Naive thymus-derived CD8-positive, alpha-beta T cell (primary cell): Measurements from ENCODE around the gene EBF4. TPM values are rescaled to one million over a fixed set of nuclear protein-coding genes. Genes with fewer than 3 reads are reported as not detected.
"Not testable (repeated sequence)": the region's sequence is repeated elsewhere in the genome, so short reads cannot be mapped to it uniquely, and the experiment has no call there.

Source experiments
- ATAC-seq, 2 donors: fragments of 150-1000 bp; cut with Tn5 transposase in 1 of 2; sonication (Bioruptor Pico), chemical (Tn5 transposase) in 1 of 2; 1 replicate in 1 of 2; 2 replicates in 1 of 2; pipeline ENCODE4 v1.10.0; 2021; ENCODE audit warnings: mild to moderate bottlenecking in 2 of 2, moderate library complexity in 2 of 2
- POLR2A ChIA-PET: fragments of 350-600 bp; sonication (Branson Sonifier 250); formaldehyde crosslinking; loops from one replicate; lab custom pipeline; 2021; ENCODE audit warnings: antibody characterized with exemption; lab: Charles Lee
- DNase-seq, 10 donors: peaks; one replicate each; pipeline versions ENCODE4 v3.0.0 to v3.0.0-alpha.2; 2020 to 2022
- H3K27ac Mint-ChIP-seq, 10 donors: one replicate each; pipeline ENCODE4 v1.8.0; 2020 to 2022; ENCODE audit warnings: mild to moderate bottlenecking in 10 of 10, mixed read lengths in 10 of 10, moderate library complexity in 4 of 10, inconsistent platforms in 1 of 10
- H3K27me3 Mint-ChIP-seq, 5 donors: one replicate each; pipeline ENCODE4 v1.8.0; 2021 to 2022; ENCODE audit warnings: mixed read lengths in 5 of 5
- H3K36me3 Mint-ChIP-seq, 3 donors: one replicate each; pipeline ENCODE4 v1.8.0; 2020 to 2022; ENCODE audit warnings: mixed read lengths in 3 of 3, mild to moderate bottlenecking in 2 of 3, inconsistent platforms in 1 of 3
- H3K4me1 Mint-ChIP-seq, 4 donors: one replicate each; pipeline ENCODE4 v1.8.0; 2021 to 2022; ENCODE audit warnings: mixed read lengths in 4 of 4
- H3K4me3 Mint-ChIP-seq, 10 donors: one replicate each; pipeline ENCODE4 v1.8.0; 2020 to 2022; ENCODE audit warnings: mild to moderate bottlenecking in 10 of 10, mixed read lengths in 10 of 10, moderate library complexity in 6 of 10, inconsistent platforms in 1 of 10
- H3K9me3 Mint-ChIP-seq, 9 donors: one replicate each; pipeline ENCODE4 v1.8.0; 2020 to 2022; ENCODE audit warnings: mixed read lengths in 9 of 9, mild to moderate bottlenecking in 3 of 9, inconsistent platforms in 1 of 9, moderate library complexity in 1 of 9
- polyA plus RNA-seq, 3 donors: library from polyadenylated mRNA; unstranded; fragments of 300-500 nt; fragmentation: Illumina TruSeq; gene quantifications; one replicate each; pipeline ENCODE4 v1.2.3, GENCODE V29; 2021
- total RNA-seq, 8 experiments: library from RNA in 2 of 8; stranded (reverse) in 2 of 8; gene quantifications; one replicate each; pipeline ENCODE4 v1.2.3 and lab custom pipeline; 2021 to 2026

EBF4 gene
- total and polyA plus RNA-seq, 5 experiments from 2014 or later, result 0.37 to 14.9 (median 2.2) TPM

DNA sequence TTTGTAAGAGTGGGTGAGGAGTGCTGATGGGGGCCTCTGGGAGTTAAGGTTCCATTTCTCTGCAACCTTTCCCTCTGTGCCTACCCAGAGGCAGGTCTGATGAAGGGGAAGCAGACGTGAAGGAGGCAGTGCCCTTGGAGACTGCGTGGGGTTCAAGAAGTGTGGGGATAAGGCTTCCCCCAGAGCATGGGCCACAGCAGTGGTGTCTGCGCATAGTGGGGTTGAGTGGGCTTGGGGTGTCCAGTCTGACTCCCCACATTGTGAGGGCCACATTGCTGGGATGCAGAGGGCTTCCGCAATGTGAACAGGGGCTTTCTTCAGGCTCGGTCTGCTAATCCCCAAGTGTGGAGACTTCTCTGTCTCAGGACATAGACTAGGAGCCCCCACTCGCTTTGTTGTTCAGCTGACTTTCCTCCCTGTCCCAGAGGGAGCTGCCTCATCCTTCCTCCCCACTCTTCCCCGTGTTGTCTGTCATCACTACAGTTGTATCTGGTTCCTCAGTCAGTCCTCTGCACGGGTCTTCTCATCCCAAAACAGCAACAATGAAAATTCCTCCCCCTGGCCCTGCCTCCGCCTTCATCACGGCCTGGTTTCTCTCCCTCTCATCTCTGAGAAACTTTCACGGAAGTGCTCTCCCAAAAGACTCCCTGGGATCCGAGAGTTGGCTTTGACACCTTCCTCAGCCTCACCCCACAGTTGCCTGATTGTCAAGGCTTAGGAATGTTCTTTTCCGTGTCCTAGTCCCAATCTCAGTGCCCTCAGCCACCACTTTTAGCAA is 2.8 kb downstream of the EBF4 start:
- DNase-seq (no peak), ATAC-seq (no peak)
- Mint-ChIP-seq H3K36me3 (no peaks in the 10 kb centered on the region), H3K4me3 (peak overlapping the region in 9 of 10 donors; percentile 1 to 70 (median 46)), H3K9me3 (no peaks in the 10 kb centered on the region), H3K27ac (peak overlapping the region in 3 of 10 donors; percentile 44 to 81 (median 69)), H3K4me1 (peaks cover 13 to 19% (median 17%) of the 10 kb centered on the region in 4 donors), H3K27me3 (peaks cover 7 to 34% (median 30%) of the 10 kb centered on the region in 5 donors)
- POLR2A ChIA-PET, result interaction anchor here (0.8 to 4.3 kb wide), 2 partner anchors 46 to 144 kb away, joined by 3 to 21 read pairs; no protein-coding TSS in a partner anchor

DNA sequence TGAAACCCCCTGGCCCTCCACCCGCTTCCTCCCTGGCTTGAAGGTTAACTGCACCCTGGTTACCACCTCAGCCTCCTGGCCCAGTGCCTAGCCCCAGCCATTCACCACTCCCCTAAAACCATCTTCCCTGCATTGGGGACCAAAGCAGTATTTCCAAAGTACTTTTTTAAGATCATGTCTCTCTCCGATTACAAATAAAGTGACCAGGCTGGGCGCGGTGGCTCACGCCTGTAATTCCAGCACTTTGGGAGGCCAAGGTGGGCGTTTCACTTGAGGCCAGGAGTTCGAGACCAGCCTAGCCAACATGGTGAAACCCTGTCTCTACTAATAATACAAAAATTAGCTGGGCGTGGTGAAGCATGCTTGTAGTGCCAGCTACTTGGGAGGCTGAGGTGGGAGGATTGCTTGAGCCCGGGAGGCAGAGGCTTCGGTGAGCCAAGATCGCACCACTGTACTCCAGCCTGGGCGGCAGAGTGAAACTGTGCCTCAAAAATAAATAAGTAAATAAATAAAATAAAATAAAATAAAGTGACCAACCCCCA is 3.5 kb downstream of the EBF4 start:
- DNase-seq, H3K27ac Mint-ChIP-seq, ATAC-seq, H3K9me3 Mint-ChIP-seq, POLR2A ChIA-PET, H3K36me3 Mint-ChIP-seq: not testable (repeated sequence)
- Mint-ChIP-seq H3K27me3 (peaks cover 7 to 33% (median 30%) of the 10 kb centered on the region in 5 donors), H3K4me1 (peaks cover 11 to 14% (median 12%) of the 10 kb centered on the region in 4 donors), H3K4me3 (peak overlapping the region in 2 of 10 donors; percentile 29 to 37)

DNA sequence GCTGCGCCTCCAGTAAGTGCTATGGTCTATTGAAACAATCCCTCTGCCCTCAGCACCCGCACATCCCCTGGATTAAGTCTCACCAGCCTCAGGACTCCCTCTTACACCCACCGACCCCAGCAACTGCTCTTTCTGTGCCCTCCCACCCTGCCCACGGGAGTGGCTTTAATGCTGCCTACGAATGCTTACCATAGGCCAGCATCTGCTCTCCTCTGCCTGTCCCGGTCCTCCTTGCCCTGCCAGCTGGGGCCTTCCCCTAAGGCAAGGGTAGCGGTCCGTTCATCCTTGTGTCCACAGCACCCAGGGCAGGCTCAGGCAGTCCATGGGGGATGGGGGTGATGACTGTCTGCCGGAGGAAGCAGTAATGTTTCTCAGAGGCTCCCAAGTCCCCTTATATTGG is 4.1 kb downstream of the EBF4 start:
- Mint-ChIP-seq H3K36me3 (no peaks in the 10 kb centered on the region), H3K9me3 (no peaks in the 10 kb centered on the region), H3K4me3 (no peak overlapping the region), H3K4me1 (peaks cover 6 to 9% (median 6%) of the 10 kb centered on the region in 4 donors), H3K27ac (no peak overlapping the region), H3K27me3 (peaks cover 4 to 33% (median 25%) of the 10 kb centered on the region in 5 donors)
- DNase-seq, result no peak
- ATAC-seq, result no peak
- POLR2A ChIA-PET, result interaction anchor here (0.7 kb wide), 1 partner anchor 12 kb away, joined by 3 read pairs; no protein-coding TSS in a partner anchor

DNA sequence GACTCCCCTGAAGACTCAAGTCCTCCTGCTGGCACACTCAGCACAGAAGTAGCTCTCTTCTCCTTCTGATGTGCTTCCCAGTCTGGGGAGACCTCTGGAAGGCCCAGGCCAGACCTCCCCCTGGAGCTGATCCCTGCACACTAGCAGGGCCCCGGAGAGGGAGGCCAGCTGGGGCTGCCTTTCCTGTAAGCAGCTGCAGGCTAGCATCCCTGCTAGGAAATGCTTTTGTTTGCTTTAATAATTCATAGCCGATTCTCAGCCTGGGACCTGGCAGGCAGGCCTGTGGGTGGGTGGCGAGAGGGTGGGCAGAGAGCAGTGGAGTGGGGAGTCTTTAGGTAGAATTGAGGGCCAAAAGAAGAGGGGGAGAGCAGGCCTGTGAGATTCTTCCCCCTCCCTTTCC is 5.2 kb downstream of the EBF4 start:
- POLR2A ChIA-PET, result interaction anchor here (0.9 kb wide), 1 partner anchor 10 kb away, joined by 3 read pairs; no protein-coding TSS in a partner anchor
- H3K27me3 Mint-ChIP-seq, result peaks cover 2 to 37% (median 19%) of the 10 kb centered on the region in 5 donors
- no peak for ATAC-seq
- H3K9me3 Mint-ChIP-seq, result no peaks in the 10 kb centered on the region
- no peak for DNase-seq
- H3K4me1 Mint-ChIP-seq, result peaks cover 0 to 4% (median 0%) of the 10 kb centered on the region in 4 donors
- no peak overlapping the region for H3K4me3 Mint-ChIP-seq
- H3K27ac Mint-ChIP-seq, result no peak overlapping the region
- H3K36me3 Mint-ChIP-seq, result no peaks in the 10 kb centered on the region

DNA sequence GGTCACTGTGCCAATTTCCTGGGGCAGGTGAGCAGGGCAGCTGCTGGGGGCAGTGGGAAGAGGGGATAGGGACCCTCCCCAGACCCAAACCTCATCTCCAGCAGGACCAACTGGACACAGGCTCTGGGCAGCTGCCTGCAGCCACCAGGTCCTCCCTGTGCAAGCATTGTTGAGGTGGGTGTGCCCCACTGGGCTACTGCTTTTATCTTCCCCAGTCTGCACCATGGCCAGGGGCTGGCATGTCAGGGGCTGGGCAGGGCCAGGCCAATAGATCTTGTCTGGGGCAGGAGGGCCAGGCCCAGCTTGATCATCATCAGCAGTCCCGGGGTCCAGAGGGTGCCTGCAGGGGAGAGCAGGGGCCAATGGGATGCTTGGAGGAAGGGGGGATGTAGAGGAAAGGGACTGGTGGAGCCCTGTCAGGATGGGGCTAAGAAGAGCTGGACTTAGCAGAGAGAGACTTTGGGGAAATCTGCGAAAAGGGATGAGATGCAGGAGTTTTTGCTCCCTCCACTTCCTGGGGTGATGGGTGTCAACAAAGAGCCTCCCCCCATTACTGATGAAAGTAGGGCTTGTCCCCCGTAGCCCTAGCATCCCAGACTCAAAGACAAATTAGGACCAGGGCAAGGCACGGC is 5.7 kb downstream of the EBF4 start:
- POLR2A ChIA-PET, result interaction anchor here (0.9 kb wide), 1 partner anchor 10 kb away, joined by 3 read pairs; no protein-coding TSS in a partner anchor

DNA sequence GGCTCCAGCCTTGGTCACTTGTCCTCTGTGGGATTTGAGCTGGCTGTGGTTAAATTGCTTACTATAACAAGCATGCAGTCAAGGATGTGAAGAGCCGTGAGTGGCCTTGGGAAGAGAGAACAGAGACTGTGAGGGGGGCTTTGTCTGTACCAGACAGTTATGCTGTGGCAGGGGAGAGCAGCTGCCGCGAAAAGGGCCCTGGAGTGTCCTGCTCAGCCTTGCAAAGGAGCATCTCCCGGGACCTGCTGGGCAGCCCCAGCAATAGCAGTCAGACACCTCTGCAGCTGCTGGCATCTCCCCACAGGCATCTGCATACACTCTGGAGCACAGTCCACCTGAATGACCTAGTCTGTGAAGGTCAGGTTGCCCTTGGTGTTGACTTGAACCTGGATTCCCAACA is 6.3 kb downstream of the EBF4 start:
- peak overlapping the region in 2 of 10 donors; percentile 31 to 34 for H3K27ac Mint-ChIP-seq
- POLR2A ChIA-PET, result no interaction called here
- ATAC-seq (no peak), DNase-seq (no peak)
- no peak overlapping the region for H3K4me3 Mint-ChIP-seq
- no peaks in the 10 kb centered on the region for H3K9me3 Mint-ChIP-seq
- H3K27me3 Mint-ChIP-seq, result peaks cover 2 to 36% (median 19%) of the 10 kb centered on the region in 5 donors
- H3K4me1 Mint-ChIP-seq, result peaks cover 0 to 4% (median 0%) of the 10 kb centered on the region in 4 donors
- no peaks in the 10 kb centered on the region for H3K36me3 Mint-ChIP-seq

More for the DNA sequence above, 5.7 kb downstream of the EBF4 start:
- Mint-ChIP-seq H3K9me3 (no peaks in the 10 kb centered on the region), H3K4me1 (peaks cover 0 to 4% (median 0%) of the 10 kb centered on the region in 4 donors), H3K4me3 (no peak overlapping the region), H3K27me3 (peaks cover 2 to 37% (median 19%) of the 10 kb centered on the region in 5 donors), H3K36me3 (no peaks in the 10 kb centered on the region), H3K27ac (peak overlapping the region in 1 of 10 donors; percentile 34)
- DNase-seq, result no peak
- no peak for ATAC-seq

DNA sequence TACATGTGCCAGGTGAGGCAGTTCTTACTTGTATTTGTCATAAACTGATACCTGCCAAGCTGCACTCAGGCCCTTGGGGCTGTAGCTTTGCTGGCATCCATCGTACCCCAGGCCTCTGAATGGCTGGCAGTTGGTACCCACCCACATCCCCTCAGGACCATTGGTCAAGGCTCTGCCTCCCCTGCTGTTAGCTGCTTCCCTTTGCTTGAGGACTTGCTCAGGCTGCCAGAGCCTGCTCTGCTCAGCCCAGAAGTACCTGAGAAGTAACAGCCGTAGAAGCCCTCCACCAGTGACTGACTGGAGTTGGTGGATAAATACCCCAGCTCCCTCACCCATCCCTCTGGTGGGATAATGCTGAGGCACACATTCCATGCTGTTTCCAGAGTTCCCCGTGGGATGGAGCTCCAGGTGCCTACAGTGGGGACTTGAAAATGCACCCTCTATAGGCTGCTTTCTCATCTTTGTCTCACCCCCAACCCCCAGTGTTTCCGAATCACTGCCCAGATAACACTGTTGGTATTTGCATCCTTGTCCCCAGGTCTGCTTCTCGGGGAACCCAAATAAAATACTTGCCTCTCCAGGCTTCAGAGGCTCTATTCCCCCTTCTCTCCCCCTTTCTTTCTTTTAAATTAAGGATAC is 7.3 kb downstream of the EBF4 start:
- POLR2A ChIA-PET, result interaction anchor here (0.6 kb wide), 1 partner anchor 30 kb away, joined by 4 read pairs; no protein-coding TSS in a partner anchor
- Mint-ChIP-seq H3K27me3 (peaks cover 2 to 27% (median 16%) of the 10 kb centered on the region in 5 donors), H3K4me1 (peaks cover 0 to 4% (median 0%) of the 10 kb centered on the region in 4 donors), H3K9me3 (no peaks in the 10 kb centered on the region), H3K4me3 (no peak overlapping the region), H3K36me3 (no peaks in the 10 kb centered on the region), H3K27ac (no peak overlapping the region)
- ATAC-seq (no peak), DNase-seq (no peak)

DNA sequence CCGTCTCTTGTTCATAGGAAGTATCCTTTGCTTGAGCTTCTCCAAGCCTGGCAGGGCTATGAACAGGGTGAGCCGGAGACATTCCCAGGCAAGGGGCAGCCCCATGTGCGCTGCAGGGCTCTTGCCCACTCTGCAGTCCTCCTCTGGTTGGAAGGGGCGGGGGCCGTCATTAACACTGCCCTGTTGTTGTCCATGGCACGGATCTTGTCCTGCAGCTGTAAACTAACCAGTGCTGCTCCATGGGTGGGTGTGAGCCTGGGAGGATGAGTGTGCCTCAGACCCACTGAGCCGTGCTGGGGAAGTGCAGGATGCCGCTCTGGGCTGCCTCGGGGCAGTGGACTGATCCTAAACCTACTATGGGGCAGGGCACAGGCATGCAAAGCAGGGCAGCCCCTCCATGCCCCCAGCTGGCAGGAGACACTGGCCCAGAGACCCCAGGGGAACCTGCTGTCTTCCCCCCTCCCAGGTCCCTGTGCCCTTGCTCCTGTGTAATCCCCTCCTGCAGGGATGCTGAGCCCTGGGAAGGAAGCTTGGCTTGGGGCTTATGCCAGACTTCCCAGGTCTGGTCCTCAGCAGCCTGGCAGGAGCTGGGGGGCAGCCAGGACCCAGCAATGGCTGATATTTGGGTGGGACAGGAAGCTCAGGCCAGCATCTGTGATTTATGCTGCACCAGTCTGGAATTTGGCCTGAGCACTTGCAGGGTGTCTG is 8.5 kb downstream of the EBF4 start:
- Mint-ChIP-seq H3K4me1 (peaks cover 0 to 1% (median 0%) of the 10 kb centered on the region in 4 donors), H3K9me3 (no peaks in the 10 kb centered on the region), H3K36me3 (no peaks in the 10 kb centered on the region), H3K27ac (peak overlapping the region in 1 of 10 donors; percentile 57), H3K27me3 (peaks cover under 1 to 16% (median 9%) of the 10 kb centered on the region in 5 donors), H3K4me3 (no peak overlapping the region)
- ATAC-seq (no peak), DNase-seq (no peak)
- POLR2A ChIA-PET, result no interaction called here

DNA sequence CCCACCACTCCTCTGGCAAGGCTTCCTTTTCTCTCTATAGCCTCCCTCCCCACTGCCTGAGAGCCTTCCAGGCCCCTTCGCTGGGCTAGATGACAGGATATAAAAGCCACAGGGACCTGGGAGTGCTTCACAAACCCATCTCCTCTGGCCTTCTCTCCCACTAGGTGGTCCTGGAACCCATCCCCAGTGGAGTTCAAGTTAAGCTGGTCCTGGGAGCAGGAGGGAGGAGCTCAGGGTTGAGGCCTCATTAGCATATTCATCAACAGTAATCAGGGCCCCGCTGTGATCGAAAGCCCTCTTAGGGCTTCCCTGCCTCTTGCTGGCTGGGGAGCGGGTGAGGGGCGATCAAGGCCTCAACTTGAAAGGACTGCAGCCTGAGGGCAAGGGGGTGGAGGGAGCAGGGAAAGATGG is 9.1 kb downstream of the EBF4 start:
- Mint-ChIP-seq H3K9me3 (no peaks in the 10 kb centered on the region), H3K36me3 (no peaks in the 10 kb centered on the region), H3K27me3 (peaks cover 0 to 13% (median 9%) of the 10 kb centered on the region in 5 donors), H3K4me3 (no peak overlapping the region), H3K27ac (no peak overlapping the region), H3K4me1 (peaks cover 0 to 1% (median 0%) of the 10 kb centered on the region in 4 donors)
- POLR2A ChIA-PET, result no interaction called here
- ATAC-seq (no peak), DNase-seq (no peak)

DNA sequence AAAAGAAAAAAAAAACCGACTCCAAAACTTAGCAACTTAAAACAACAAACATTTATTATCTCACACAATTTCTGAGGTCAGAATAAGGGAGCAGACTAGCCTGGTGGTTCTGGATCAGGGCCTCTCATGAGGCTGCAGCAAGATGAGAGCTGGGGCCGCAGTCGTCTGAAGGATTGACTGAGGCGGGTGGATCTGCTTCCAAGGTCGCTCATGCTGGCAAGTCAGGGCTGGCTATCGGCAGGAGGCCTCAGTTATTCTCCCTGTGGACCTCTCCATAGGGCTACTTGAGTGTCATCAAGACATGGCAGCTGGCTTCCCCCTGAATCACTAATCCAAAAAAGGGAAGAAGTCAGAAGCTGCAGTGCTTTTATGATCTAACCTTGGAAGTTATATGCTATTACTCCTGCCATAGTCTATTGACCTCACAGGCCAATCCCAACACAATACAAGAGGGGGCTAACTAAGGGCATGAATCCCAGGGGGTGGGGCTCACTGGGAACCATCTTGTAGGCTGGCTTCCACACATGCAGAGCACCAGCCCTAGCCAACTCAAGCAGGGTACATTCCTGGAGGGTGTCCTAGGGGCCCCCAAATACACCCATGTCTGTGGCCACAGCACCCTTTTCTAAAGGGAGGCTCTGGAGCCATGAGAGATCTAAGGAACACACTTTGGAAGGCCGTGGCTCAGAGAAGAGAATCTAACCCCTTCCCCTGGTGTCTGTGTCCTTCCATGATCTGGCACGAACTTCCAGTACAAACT is 11.3 kb downstream of the EBF4 start:
- peaks cover 0 to 18% (median 8%) of the 10 kb centered on the region in 5 donors for H3K27me3 Mint-ChIP-seq
- H3K27ac Mint-ChIP-seq, result no peak overlapping the region
- peaks cover 0 to 3% (median 0%) of the 10 kb centered on the region in 4 donors for H3K4me1 Mint-ChIP-seq
- no peak overlapping the region for H3K4me3 Mint-ChIP-seq
- no peaks in the 10 kb centered on the region for H3K36me3 Mint-ChIP-seq
- H3K9me3 Mint-ChIP-seq, result no peaks in the 10 kb centered on the region
- ATAC-seq, result no peak
- POLR2A ChIA-PET, result no interaction called here
- no peak for DNase-seq

DNA sequence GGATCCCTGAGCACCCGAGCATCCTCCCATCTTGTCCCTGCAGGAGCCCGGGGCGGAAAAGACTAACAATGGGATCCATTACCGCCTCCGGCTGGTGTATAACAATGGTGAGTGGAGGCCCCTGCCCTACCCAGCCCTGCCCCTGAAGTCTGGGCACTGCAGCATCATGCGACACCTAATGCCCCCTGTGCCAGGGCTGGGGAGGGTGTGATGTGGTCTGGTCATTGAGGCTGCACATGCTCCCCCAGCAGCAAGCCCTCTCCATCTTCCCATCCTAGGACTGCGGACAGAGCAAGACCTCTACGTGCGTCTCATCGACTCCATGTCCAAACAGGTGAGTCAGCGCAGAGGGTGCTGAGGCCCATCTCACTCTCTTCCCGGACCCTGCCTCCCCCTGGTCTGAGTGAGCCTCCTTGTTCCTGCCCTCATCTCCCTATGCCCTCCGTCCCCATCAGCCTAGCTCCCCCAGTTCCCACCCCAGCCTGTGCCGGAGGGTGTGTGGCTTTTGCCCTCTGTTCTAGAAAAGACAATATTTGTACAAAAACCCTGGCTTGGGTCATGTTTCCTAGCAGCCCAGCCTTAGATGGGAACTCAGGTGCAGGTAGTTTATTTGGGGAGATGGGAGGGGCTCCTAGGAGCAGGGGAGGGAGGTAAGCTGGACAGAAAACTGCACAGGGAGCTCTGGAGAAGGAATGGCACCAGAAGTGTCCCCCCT is 13.5 kb downstream of the EBF4 start:
- peaks cover 0 to 3% (median 0%) of the 10 kb centered on the region in 4 donors for H3K4me1 Mint-ChIP-seq

More for the DNA sequence above, 13.5 kb downstream of the EBF4 start:
- no peaks in the 10 kb centered on the region for H3K9me3 Mint-ChIP-seq
- H3K36me3 Mint-ChIP-seq, result no peaks in the 10 kb centered on the region
- ATAC-seq, result no peak
- no peak overlapping the region for H3K27ac Mint-ChIP-seq
- peaks cover 0 to 18% (median 11%) of the 10 kb centered on the region in 5 donors for H3K27me3 Mint-ChIP-seq
- no peak for DNase-seq
- H3K4me3 Mint-ChIP-seq, result peak overlapping the region in 1 of 10 donors; percentile 29
- POLR2A ChIA-PET, result no interaction called here
